Ishikawa (cell line): Measurements from ENCODE around the gene AMN1.
A peak's percentile ranks its signal among the peaks of the same experiment; 100 is the strongest.

Source experiments
- CEBPB ChIP-seq: IDR thresholded peaks from 2 replicates; pipeline ENCODE4 v1.6.1; 2012
- CREB1 ChIP-seq: IDR thresholded peaks from 2 replicates; pipeline ENCODE4 v1.6.1; 2012; ENCODE audit warnings: low read depth
- EGR1 ChIP-seq: IDR thresholded peaks from 2 replicates; pipeline ENCODE4 v1.6.1; 2012
- EP300 ChIP-seq: IDR thresholded peaks from 2 replicates; pipeline ENCODE4 v1.6.1; 2012; ENCODE audit warnings: borderline replicate concordance
- FOXM1 ChIP-seq: IDR thresholded peaks from 2 replicates; pipeline ENCODE4 v1.6.1; 2012; ENCODE audit warnings: low read depth, borderline replicate concordance
- NFIC ChIP-seq: IDR thresholded peaks from 2 replicates; pipeline ENCODE4 v1.6.1; 2012
- RAD21 ChIP-seq: IDR thresholded peaks from 2 replicates; pipeline ENCODE4 v1.6.1; 2012; ENCODE audit warnings: low read depth
- TAF1 ChIP-seq: IDR thresholded peaks from 2 replicates; pipeline ENCODE4 v1.6.1; 2012; ENCODE audit warnings: low read depth, mild to moderate bottlenecking
- TCF12 ChIP-seq: IDR thresholded peaks from 2 replicates; pipeline ENCODE4 v1.6.1; 2012; ENCODE audit warnings: low read depth
- TEAD4 ChIP-seq: IDR thresholded peaks from 2 replicates; pipeline ENCODE4 v1.6.1; 2012
- YY1 ChIP-seq: IDR thresholded peaks from 2 replicates; pipeline ENCODE4 v1.6.1; 2012; ENCODE audit warnings: low read depth
- ZBTB7A ChIP-seq: IDR thresholded peaks from 2 replicates; pipeline ENCODE4 v1.6.1; 2012; ENCODE audit warnings: low read depth
- TF ChIP-seq, protein P1 (sequence below): IDR thresholded peaks from 2 replicates; pipeline ENCODE4 v1.6.1; 2012
- TF ChIP-seq, protein P2 (sequence below): IDR thresholded peaks from 2 replicates; pipeline ENCODE4 v1.6.1; 2012
- TF ChIP-seq, protein P3 (sequence below): IDR thresholded peaks from 2 replicates; pipeline ENCODE4 v1.6.1; 2012; ENCODE audit warnings: low read depth, mild to moderate bottlenecking

Gene AMN1

DNA sequence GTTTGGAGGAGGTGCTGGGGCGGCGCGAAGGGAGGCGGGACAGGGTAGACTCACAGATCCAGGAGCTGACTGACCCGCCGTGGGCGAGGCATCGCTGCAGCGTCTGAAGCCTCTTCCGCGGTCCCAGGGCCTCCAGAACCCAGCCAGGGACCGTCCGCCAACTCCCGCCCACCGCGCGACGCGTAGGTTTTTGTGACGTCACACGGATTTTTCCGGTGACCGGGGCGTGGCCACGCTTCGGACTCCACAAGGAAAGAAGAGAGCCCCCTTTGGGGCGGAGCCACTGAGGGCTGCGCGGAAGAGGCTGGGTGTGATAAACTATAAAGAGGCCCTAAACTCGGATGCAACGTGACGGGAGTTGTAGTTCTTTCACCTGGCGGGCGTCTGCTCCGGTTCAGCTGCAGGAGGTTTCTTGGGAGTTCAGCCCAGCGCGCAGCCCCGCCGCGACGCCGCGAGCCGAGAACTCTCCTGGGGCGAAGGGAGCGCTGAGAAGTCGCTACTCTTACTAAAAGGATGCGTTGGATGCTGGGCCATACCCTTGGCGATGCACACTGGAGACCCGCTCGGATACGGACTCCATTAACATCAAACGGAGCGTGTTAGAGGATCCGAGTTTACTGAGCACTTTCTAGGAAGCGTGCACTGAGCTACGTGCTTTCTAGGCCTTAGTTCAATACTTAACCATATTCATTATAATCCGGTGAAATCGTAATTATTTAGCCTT is at the start of gene AMN1:
AMN1 (minus strand) TSS at position 105 of the 724 bp plus-strand sequence; CDS start at position 92, 13 bp downstream.
- TF ChIP-seq, protein P1, sequence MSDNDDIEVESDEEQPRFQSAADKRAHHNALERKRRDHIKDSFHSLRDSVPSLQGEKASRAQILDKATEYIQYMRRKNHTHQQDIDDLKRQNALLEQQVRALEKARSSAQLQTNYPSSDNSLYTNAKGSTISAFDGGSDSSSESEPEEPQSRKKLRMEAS, result no peak
- TF ChIP-seq RAD21 (no peak), ZBTB7A (no peak), CEBPB (no peak), TAF1 (no peak), CREB1 (no peak), NFIC (no peak)
- TF ChIP-seq, protein P2, sequence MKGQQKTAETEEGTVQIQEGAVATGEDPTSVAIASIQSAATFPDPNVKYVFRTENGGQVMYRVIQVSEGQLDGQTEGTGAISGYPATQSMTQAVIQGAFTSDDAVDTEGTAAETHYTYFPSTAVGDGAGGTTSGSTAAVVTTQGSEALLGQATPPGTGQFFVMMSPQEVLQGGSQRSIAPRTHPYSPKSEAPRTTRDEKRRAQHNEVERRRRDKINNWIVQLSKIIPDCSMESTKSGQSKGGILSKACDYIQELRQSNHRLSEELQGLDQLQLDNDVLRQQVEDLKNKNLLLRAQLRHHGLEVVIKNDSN, result no peak

DNA sequence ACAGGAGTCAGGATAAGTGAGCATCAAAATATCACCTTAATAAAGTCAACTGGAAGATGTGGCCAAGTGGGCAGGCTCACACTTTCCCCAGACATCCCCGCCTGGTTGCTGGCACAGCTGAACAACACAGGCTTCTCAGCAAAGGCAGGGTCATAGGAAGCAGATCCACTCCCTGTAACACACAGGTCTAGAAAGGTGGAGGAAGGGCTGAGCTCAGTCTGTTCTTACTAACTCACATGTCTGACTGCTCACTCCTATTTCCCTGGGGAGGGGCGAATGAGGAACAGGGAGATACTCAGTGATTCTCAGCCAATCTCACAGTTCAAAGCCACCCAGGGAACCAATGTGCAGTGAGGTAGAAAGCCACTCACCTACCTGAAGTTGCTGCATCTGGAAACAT is 45.0 kb upstream of the AMN1 start:
- TF ChIP-seq, protein P1, result no peak
- no peak for TF ChIP-seq ZBTB7A
- no peak for TF ChIP-seq FOXM1
- no peak for TF ChIP-seq EP300
- TF ChIP-seq, protein P3, sequence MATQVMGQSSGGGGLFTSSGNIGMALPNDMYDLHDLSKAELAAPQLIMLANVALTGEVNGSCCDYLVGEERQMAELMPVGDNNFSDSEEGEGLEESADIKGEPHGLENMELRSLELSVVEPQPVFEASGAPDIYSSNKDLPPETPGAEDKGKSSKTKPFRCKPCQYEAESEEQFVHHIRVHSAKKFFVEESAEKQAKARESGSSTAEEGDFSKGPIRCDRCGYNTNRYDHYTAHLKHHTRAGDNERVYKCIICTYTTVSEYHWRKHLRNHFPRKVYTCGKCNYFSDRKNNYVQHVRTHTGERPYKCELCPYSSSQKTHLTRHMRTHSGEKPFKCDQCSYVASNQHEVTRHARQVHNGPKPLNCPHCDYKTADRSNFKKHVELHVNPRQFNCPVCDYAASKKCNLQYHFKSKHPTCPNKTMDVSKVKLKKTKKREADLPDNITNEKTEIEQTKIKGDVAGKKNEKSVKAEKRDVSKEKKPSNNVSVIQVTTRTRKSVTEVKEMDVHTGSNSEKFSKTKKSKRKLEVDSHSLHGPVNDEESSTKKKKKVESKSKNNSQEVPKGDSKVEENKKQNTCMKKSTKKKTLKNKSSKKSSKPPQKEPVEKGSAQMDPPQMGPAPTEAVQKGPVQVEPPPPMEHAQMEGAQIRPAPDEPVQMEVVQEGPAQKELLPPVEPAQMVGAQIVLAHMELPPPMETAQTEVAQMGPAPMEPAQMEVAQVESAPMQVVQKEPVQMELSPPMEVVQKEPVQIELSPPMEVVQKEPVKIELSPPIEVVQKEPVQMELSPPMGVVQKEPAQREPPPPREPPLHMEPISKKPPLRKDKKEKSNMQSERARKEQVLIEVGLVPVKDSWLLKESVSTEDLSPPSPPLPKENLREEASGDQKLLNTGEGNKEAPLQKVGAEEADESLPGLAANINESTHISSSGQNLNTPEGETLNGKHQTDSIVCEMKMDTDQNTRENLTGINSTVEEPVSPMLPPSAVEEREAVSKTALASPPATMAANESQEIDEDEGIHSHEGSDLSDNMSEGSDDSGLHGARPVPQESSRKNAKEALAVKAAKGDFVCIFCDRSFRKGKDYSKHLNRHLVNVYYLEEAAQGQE, result no peak
- TF ChIP-seq YY1, result no peak
- no peak for TF ChIP-seq EGR1
- no peak for TF ChIP-seq TCF12
- no peak for TF ChIP-seq CREB1
- TF ChIP-seq TEAD4, result no peak
- no peak for TF ChIP-seq RAD21
- no peak for TF ChIP-seq NFIC
- TF ChIP-seq TAF1, result no peak
- TF ChIP-seq, protein P2, result no peak
- TF ChIP-seq CEBPB, result no peak

DNA sequence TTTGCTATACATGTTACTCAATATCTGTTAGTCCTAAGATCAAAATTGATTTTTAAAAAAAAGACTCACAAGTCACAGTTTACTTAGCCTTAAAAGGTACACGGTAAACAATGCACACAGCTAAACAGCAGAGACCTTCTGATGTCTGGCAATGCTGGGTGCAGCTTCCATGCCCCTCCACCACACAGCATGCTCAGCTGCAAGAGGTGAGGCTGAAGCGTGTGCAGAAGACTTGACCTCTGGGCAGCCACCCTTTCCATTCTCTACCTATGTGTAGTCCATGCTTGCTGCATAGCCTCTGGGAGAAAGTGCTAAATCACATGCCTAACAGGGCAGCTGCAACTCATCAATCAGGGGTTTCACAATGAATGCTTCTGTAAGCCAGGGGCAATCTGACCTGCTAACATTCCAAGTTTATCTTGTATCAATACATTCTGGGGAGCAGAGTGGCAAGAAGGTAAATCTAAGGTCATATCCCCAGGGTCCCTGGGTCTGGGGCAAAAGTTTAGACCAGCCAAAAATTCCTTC is 44.5 kb upstream of the AMN1 start:
- TF ChIP-seq EGR1 (no peak), RAD21 (no peak), TCF12 (peak; percentile 91), EP300 (peak; percentile 81), CEBPB (0 out of 2 replicates have a peak, but pooled peaks have one; percentile 54), FOXM1 (no peak; the same call in 1 of the 2 replicates), CREB1 (no peak), TEAD4 (0 out of 2 replicates have a peak, but pooled peaks have one; percentile 10), YY1 (no peak), NFIC (0 out of 2 replicates have a peak, but pooled peaks have one; percentile 15), TAF1 (no peak), ZBTB7A (no peak)
- TF ChIP-seq, protein P2, result no peak
- TF ChIP-seq, protein P1, result no peak; the same call in 1 of the 2 replicates
- TF ChIP-seq, protein P3, result no peak

DNA sequence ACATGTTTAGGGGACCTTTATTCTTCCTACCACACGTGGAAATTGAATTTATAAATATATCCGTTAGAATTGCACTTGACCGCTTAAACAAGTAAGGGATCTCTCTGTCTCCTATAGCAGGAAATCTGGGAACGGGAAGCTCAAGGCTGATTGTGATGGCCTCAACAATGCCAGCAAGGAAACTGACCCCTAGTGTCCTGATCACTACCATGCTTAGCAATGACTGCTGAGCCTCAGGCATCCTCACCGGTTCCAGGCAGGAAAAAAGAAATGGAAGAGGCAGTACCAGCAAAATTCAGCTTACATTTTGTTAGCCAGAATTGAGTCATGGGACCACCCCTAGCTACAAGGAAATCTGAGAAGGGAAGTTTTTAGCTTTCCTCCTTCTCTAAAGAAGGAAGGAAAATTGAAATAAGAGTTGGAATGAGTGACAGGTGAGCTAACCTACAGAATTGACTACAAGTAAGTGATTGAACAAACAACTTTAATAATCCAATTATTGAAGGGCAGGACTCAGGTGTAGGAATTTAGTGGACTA is 43.9 kb upstream of the AMN1 start:
- TF ChIP-seq FOXM1 (no peak), NFIC (no peak)

DNA sequence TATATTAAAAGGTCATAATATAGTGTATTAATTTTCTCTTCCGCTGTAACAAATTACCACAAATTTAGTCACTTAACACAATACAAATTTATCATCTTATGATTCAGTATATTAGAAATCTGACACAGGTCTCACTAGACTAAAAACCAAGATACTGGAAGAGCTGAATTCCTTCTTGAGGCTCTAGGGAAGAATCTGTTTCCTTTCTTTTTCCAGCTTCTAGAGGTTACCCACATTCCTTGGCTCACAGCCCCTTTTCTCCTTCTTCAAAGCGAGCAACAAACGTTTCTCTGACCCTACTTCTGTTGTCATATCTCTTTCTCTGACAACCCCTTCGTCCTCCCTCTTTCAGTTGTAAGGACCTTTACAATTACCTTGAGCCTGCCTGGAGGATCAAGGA is 43.4 kb upstream of the AMN1 start:
- no peak for TF ChIP-seq CEBPB
- TF ChIP-seq TCF12, result no peak
- TF ChIP-seq, protein P3, result no peak
- no peak for TF ChIP-seq NFIC
